GM19324 (cell line): ENCODE measurements around the gene FLOT1.
"Not testable (repeated sequence)": the region's sequence is repeated elsewhere in the genome, so short reads cannot be mapped to it uniquely, and the experiment has no call there.

Source experiments
- ATAC-seq: cut with Tn5 transposase; IDR thresholded peaks from one replicate; pipeline ENCODE4 v1.9.1; 2021; ENCODE audit warnings: mild to moderate bottlenecking, moderate library complexity; ENCODE audit not compliant: unreplicated experiment, low FRiP score

The FLOT1 gene

DNA sequence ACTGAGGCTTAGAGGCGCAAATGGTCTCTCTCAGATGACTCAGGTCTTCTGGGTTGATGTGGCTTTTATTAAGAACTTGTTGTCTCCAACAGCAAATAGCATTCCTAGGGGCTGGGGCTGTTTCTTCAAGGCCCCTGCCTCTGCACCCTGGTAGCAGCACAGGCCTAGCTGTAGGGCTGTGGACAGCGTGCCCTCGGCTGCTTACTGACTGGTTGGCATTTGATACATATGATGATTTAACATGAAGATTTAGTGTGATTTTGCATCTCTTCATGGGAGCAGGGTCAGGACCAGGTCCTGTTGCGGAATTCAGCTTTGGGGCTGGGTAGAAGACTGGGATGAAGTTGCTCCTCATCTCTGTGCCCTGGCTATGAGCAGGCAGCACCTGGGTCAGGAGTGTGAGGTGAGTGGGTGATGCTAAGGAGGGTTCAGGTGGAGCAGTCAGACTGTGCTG is 26.2 kb upstream of the FLOT1 start:
- no peak for ATAC-seq

DNA sequence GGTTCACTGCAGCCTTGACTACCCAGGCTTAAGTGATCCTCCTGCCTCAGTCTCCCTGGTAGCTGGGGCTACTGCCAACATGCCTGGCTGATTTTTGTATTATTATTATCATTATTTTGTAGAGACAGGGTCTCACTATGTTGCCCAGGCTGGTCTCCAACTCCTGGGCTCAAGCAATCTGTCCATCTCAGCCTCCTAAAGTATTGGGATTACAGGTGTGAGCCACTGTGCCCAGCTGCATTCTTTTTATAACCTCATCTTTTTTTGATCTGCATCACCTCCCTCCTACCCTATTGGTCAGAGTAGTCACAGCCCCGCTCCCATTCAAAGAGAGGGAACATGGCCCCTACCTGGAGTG is 25.4 kb upstream of the FLOT1 start:
- no peak for ATAC-seq

- no peak for ATAC-seq
Measured at GRCh38 chr6:30767158-30767943, 24.9 kb upstream of the FLOT1 start.

GRCh38 chr6:30766461-30767157 is 24.1 kb upstream of the FLOT1 start:
- no peak for ATAC-seq

DNA sequence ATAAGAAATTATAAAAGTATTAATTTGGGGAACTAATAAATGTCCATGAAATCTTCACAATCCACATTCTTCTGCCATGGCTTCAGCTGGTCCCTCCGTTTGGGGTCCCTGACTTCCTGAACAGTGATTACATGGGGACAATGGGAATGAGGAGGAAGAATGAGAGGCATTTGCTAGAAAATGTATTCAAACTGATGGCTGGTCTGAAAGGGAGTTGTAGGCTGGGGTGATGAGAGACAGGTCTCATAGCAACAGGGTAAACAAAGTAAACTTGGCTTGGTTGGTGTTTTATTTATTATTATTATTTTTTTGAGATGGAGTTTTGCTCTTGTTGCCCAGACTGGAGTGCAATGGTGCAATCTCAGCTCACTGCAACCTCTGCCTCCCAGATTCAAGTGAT is 23.0 kb upstream of the FLOT1 start:
- ATAC-seq = not testable (repeated sequence)

DNA sequence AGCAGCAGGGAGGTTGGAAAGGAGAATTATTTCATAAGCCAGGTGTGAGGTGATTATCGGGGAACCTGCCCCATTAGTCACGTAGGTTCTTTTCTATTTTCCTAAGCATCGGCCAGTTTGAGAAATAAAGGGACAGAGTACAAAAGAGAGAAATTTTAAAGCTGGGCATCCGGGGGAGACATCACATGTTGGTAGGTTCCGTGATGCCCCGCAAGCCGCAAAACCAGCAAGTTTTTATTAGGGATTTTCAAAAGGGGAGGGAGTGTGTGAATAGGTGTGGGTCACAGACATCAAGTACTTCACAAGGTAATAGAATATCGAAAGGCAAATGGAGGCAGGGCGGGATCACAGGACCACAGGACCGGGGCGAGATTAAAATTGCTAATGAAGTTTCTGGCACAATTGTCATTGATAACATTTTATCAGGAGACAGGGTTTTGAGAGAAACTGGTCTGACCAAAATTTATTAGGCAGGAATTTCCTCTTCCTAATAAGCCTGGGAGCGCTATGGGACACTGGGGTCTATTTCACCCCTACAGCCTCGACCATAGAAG is 22.1 kb upstream of the FLOT1 start:
- not testable (repeated sequence) for ATAC-seq

- ATAC-seq = no peak
Measured at GRCh38 chr6:30763618-30764489, 21.4 kb upstream of the FLOT1 start.

DNA sequence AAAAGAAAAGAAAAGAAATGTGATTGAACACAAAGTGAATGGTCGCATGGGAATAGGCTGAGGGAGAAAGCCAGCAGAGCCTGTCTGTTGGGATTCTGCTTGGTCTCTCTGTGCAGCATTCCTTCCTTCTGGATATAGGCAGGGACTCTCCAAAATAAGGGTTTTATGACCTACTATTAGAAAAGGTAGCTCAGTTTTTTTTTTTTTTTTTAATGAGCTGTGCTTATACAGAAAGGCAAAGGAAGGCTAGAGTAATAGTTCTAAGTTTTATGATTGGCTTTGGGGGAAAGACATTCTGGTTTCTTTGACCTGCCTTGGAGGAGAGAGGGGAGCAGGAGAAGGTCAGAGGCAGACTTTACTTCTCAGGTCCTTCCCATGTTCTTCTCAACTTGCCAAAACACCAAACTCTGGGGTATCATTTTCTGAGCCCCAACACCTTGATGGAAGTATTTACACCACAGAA is 20.7 kb upstream of the FLOT1 start:
- no peak for ATAC-seq

- no peak for ATAC-seq
Measured at GRCh38 chr6:30761791-30762429, 19.4 kb upstream of the FLOT1 start.

- ATAC-seq = no peak
Measured at GRCh38 chr6:30760549-30760948, 18.1 kb upstream of the FLOT1 start.

GRCh38 chr6:30759575-30760239 is 17.2 kb upstream of the FLOT1 start:
- no peak for ATAC-seq

GRCh38 chr6:30757261-30757904 is 14.9 kb upstream of the FLOT1 start:
- ATAC-seq = no peak

- ATAC-seq = not testable (repeated sequence)
Measured at GRCh38 chr6:30756405-30757003, 14.0 kb upstream of the FLOT1 start.

GRCh38 chr6:30754631-30755030 is 12.1 kb upstream of the FLOT1 start:
- ATAC-seq = no peak

- ATAC-seq = no peak
Measured at GRCh38 chr6:30752157-30752927, 9.9 kb upstream of the FLOT1 start.

GRCh38 chr6:30750379-30750668 is 7.8 kb upstream of the FLOT1 start:
- no peak for ATAC-seq

- ATAC-seq = no peak
Measured at GRCh38 chr6:30749554-30750378, 7.3 kb upstream of the FLOT1 start.
